Measurements from ENCODE around the gene GNG4.

DNA sequence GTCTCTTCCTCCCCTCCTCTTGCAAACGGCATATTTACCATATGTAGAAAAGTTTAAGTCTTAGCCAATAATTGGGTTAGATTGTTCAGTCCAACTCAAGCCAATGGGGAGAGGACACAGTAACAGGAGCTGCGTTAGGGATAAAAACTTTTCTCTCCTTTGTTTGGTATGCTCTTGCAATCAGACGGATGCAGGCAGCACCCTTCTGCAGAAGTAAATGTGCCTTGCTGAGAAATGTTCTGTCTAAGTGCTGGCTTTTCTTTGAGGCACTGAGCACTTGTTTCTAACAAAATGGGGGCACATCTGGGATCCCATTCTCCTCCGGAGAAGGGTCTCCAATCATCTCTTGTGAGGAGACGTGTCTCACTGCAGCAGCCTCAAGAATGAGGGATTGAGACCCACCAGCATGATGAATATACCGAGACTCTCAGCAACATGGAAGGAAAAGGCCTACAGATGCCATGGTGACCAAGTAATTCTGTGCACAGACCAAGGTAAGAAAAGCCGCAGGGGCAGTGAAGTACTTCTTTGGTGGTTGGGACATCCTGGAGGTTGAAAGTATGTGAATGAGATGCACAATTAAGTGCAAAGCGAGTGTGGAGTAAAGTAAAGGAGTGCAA, 20.7 kb upstream of the GNG4 start:
- TF ChIP-seq CTCF (conservative IDR thresholded peaks at IDR 0.05; ENCODE audit: low read length) (no peak), EZH2phosphoT487 (IDR thresholded peaks at IDR 0.05; ENCODE audit: borderline replicate concordance, low read depth, low read length) (no peak)

Data from OCI-LY7 (cell line).